ENCODE results near the gene TMSB4X. TPM values are rescaled to one million over a fixed set of nuclear protein-coding genes. Genes with fewer than 3 reads are reported as not detected.
A peak's percentile ranks its signal among the peaks of the same experiment; 100 is the strongest.
"Not testable (repeated sequence)": the region's sequence is repeated elsewhere in the genome, so short reads cannot be mapped to it uniquely, and the experiment has no call there.

TMSB4X gene
- total RNA-seq (2014; rRNA removed; shearing (Covaris generic)) = 12.1 and 20.4 TPM in 2 replicates
- 13.1 and 18.7 TPM in 2 replicates for polyA plus RNA-seq (2015; cell fraction: cytosol; rRNA removed)
- 3.2 and 12.4 TPM in 2 replicates for polyA plus RNA-seq (2015; cell fraction: nucleus; rRNA removed)

- DNase-seq (ENCODE audit: low read depth) = no peak
Observed at GRCh38 chrX:12974796-12975669, at the start of gene TMSB4X. TSS of gene TMSB4X (plus strand) at chrX:12975110.

- peak; percentile 74 for DNase-seq (ENCODE audit: low read depth)
Observed at GRCh38 chrX:12929701-12930100, 45.2 kb upstream of the TMSB4X start.

GRCh38 chrX:12930150-12930549 is 44.8 kb upstream of the TMSB4X start:
- no peak for DNase-seq (ENCODE audit: low read depth)

- DNase-seq (ENCODE audit: low read depth) = no peak
Observed at GRCh38 chrX:12932244-12932643, 42.7 kb upstream of the TMSB4X start.

- DNase-seq (ENCODE audit: low read depth) = no peak
Observed at GRCh38 chrX:12934850-12935249, 40.1 kb upstream of the TMSB4X start.

- DNase-seq (ENCODE audit: low read depth) = no peak
Observed at GRCh38 chrX:12936947-12937346, 38.0 kb upstream of the TMSB4X start.

- DNase-seq (ENCODE audit: low read depth) = not testable (repeated sequence)
Observed at GRCh38 chrX:12940471-12940870, 34.4 kb upstream of the TMSB4X start.

- not testable (repeated sequence) for DNase-seq (ENCODE audit: low read depth)
Observed at GRCh38 chrX:12943592-12943991, 31.3 kb upstream of the TMSB4X start.

GRCh38 chrX:12944452-12944851 is 30.5 kb upstream of the TMSB4X start:
- DNase-seq (ENCODE audit: low read depth) = not testable (repeated sequence)

GRCh38 chrX:12945494-12945893 is 29.4 kb upstream of the TMSB4X start:
- no peak for DNase-seq (ENCODE audit: low read depth)

- DNase-seq (ENCODE audit: low read depth) = no peak
Observed at GRCh38 chrX:12946406-12946805, 28.5 kb upstream of the TMSB4X start.

GRCh38 chrX:12946838-12947544 is 27.9 kb upstream of the TMSB4X start:
- peak; percentile 80 for DNase-seq (ENCODE audit: low read depth)

- DNase-seq (ENCODE audit: low read depth) = no peak
Observed at GRCh38 chrX:12947545-12948235, 27.2 kb upstream of the TMSB4X start.

- DNase-seq (ENCODE audit: low read depth) = no peak
Observed at GRCh38 chrX:12948495-12948894, 26.4 kb upstream of the TMSB4X start.

GRCh38 chrX:12949205-12949926 is 25.5 kb upstream of the TMSB4X start:
- no peak for DNase-seq (ENCODE audit: low read depth)

GRCh38 chrX:12949927-12950656 is 24.8 kb upstream of the TMSB4X start:
- no peak for DNase-seq (ENCODE audit: low read depth)

GRCh38 chrX:12950851-12951594 is 23.9 kb upstream of the TMSB4X start:
- no peak for DNase-seq (ENCODE audit: low read depth)

GRCh38 chrX:12951595-12951975 is 23.3 kb upstream of the TMSB4X start:
- DNase-seq (ENCODE audit: low read depth) = no peak

- no peak for DNase-seq (ENCODE audit: low read depth)
Observed at GRCh38 chrX:12953420-12953819, 21.5 kb upstream of the TMSB4X start.

- DNase-seq (ENCODE audit: low read depth) = no peak
Observed at GRCh38 chrX:12954376-12954775, 20.5 kb upstream of the TMSB4X start.

Measured in HT1080 (cell line).